Fibroblast of skin of abdomen (primary cell): ENCODE measurements around the gene PRDM7.

Source experiments
- DNase-seq: peaks from one replicate; pipeline ENCODE4 v3.0.0-alpha.2; 2013

PRDM7 gene

DNA sequence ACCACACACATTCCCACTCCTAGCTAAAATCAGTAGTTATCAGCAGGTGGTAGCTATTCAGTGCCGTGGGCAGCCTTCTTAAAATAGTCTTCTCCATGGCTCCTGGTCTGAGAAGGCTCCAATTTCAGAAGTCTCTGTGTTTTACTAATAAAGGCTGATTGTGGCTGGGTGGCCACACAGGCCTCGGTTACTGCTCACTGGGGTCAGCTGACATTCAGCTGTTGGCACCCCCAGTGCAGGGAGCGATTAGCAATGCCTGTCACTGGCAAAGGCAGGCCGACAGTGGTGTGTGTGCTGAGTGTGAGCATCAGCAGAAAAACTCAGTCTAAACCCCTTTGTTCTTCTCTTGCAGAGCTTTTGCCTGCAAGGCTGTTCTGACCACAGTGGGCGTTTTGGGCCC is 41.2 kb downstream of the PRDM7 start:
- DNase-seq: no peak

DNA sequence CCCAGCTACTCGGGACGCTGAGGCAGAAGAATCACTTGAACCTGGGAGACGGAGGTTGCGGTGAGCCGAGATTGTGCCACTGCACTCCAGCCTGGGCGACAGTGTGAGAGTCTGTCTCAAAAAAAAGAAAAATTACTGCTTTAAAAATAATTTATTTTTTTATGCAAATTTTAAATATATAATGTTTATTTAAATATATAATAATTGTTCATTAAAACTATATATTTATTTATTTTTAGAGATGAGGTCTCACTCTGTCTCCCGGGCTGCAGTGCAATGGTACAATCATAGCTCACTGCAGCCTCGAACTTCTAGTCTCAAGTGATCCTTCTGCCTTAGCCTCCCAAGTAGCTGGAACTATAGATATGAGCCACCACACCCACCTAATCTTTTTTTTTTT is 42.6 kb downstream of the PRDM7 start:
- DNase-seq: no peak

DNA sequence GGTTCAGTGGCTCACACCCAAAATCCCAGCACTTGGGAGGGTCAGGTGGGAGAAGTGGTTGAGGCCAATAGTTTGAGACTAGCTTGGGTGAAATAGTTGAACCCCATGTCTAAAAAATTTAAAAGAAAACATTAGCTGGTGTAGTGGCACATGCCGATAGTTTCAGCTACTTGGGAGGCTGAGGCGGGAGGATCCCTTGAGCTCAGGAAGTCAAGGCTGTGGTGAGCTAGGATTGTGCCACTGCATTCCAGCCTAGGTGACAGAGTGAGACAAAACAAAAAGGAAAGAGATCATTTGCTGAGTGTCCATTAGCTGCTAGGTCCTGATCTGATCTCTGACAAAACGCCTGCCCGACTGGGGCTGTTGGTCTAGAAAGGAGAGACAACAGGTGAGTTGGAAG is 43.7 kb downstream of the PRDM7 start:
- DNase-seq: no peak

DNA sequence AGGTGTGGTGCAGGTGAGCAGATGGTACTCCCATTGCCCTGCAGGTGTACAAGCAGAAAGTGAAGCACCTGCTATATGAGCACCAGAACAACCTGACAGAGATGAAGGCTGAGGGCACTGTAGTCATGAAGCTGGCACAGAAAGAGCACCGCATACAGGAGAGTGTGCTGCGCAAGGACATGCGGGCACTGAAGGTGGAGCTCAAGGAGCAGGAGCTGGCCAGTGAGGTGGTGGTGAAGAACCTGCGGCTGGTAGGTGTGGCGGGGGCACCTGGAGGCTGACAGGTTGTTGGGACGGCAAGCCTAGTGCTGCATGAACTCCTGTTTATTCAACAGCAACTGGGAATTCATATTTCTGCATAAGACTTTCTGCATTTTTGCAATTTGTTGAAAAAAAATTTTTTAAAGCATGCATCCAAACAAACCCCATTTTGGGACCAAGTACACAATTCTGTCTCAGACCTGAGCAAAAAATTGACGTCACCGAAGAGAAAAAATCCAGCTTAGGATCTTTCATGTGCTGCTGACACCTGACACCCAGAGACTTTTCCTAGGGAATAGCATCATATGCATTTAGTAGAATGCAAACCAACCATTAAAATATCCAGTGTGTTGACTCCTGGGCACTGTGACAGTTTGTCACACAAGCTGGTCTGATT is 44.3 kb downstream of the PRDM7 start:
- peak; percentile 68 for DNase-seq

GRCh38 chr16:90031931-90032673 is 45.0 kb downstream of the PRDM7 start:
- peak; percentile 51 for DNase-seq

DNA sequence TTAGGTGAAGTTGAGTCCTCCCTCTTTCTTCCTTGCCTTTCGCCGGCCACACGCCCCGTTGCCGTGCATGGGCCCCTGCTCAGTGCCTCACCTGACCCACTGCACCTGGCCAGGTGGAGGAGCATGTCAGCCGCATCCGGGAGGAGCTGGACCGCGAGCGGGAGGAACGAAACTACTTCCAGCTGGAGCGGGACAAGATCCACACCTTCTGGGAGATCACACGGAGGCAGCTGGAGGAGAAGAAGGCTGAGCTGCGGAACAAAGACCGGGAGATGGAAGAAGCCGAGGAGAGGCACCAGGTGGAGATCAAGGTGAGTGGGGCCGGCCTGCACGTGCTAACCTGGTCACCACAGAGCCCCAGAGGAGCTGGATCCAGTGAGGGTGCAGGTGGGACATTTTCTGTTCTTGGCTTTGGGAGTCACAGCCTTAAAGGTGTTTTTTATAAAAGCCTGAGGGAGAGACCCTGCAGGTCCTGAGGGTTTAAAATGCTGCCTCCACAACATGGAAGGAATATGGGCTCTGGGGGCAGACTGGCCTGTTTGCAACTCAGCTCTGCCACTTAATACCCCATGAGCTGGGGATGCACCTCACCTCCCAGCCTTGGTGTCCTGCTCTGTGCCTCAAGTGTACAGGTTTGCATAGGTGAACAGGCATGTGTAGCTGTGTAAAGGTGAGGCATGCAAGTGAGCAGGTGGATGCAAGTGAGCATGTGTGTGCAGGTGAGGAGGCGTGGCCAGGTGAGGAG is 45.8 kb downstream of the PRDM7 start:
- no peak for DNase-seq

DNA sequence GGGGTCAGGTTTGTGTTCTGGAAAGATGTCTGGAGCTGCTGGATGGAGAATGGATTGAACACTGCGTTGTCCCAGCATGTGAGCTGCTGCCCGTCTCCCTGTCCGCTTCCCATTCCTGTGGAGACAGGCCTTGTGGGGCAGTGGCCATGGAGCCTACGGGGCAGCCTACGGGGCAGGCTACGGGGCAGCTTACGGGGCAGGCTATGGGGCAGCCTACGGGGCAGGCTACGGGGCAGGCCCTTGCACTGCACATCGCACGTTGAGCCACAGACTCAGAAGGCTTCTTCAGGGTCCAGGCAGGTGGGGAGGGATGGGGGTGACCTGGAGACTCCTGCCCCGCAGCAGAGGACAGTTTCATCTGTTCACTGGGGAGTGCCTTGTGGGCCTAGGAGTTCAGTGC is 48.1 kb downstream of the PRDM7 start:
- no peak for DNase-seq

DNA sequence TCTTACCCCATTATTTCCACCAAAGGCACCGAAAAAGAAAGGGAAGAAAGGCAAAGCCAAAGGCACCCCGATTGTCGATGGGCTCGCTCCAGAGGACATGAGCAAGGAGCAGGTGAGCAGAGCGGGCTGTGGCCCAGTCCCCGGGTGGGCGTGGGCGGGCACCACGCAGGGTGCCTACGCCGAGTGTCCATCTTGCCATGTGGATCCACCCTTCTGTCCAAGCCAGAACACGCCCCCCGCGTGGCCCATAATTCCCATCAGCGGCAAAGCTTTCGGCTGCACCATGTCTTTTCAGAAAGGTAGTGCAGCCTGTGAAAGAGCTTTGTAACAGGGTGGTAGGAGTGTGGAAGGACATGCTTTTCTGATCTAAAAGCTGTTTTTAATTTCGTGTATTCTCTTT is 49.5 kb downstream of the PRDM7 start:
- no peak for DNase-seq

GRCh38 chr16:90026135-90026534 is 51.0 kb downstream of the PRDM7 start:
- DNase-seq: no peak

DNA sequence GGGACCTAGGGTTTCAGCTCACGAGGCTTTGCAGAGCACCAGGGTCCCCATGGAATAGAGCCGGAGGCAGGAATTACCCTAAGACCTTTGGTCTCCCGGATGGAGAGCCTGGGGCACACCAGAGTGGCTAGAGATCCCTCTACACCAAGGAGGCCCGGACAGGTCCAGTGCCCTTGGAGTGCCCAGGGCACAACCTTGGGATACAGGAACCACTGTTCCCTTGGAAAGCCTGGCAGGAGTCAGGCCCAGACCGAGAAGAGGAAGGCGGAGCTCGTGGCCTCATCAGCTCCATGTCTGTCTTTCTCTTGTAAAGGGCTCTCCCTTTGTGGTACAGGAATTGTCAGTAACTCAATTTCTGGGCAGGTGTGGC is 54.1 kb downstream of the PRDM7 start:
- DNase-seq: no peak

DNA sequence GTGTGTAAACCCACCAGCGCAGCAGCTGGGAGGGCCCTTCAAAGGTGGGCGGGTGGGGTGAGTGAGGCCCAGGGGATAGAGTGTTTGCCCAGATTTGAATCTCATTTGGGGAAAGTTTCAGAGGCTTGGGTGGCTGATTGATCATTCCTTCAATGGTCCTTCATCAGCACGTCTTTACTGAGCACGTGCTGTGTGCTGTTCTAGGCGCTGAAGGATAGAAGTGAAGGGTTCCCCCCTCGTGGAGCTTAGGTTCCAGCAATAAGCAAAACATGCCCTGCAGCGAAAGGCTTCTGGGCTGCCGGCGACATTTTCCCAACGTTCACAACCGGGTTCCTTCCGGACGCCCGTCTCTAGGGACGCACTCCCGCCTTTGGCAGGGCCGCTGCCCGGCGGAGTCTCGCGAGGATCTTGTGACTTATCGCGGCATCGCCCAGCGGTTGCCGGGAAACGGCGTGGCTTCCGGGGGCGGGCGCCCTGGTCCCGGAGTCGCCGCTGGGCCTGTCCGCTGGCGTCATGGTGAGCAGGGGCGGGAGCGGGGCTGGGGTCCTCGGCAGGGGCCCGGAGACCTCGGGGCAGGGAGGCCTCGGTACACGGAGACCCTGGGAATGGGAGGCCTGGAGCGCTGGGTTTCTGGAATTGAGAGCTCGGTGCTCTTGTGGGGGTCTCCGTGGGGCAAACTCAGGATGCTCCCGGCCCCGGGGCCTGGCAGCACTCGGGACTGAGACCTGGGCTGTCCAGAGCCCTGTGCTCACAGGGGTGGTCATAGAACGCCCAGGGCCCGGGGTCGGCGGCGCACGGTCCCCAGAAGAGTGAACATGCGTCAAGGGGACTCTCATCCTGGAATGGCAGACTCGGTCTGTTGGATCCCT is 54.7 kb downstream of the PRDM7 start:
- peak; percentile 87 for DNase-seq

- no peak for DNase-seq
Measured at GRCh38 chr16:90020838-90021382, 56.2 kb downstream of the PRDM7 start.

- no peak for DNase-seq
Measured at GRCh38 chr16:90020260-90020837, 56.8 kb downstream of the PRDM7 start.

DNA sequence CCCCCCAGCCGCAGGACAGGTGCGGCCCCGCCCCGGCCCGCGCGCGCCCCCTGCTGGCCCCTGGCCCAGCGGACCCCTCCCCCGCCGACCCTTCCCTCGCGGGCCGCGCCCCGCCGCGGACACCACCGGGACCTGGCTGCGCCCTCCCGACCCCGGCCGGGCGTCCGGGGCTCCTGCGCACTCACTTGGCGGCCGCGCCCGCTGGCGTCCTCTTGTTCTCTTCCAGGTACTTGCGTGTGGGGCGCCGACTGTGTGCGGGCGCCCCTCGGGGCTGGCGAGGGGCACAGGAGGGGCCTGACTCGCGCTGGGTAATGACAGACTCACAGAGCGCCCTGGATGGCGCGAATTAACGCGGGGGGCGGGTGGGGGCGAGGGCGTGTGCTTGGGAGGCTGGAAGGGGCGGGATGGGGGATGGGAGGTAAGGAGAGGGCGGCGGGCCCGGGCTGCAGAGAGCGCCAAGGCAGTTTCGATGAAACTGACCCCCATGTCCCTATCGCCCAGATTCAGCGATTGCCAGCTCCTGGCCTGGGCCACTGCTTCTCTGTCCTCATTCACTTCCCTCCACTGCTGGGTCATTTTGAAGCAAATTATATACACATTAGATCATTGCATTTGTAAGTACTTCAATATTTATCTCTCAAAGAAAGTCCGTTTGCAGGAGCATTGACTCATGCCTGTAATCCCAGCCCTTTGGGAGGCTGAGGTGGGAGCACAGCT is 57.4 kb downstream of the PRDM7 start:
- peak; percentile 68 for DNase-seq

DNA sequence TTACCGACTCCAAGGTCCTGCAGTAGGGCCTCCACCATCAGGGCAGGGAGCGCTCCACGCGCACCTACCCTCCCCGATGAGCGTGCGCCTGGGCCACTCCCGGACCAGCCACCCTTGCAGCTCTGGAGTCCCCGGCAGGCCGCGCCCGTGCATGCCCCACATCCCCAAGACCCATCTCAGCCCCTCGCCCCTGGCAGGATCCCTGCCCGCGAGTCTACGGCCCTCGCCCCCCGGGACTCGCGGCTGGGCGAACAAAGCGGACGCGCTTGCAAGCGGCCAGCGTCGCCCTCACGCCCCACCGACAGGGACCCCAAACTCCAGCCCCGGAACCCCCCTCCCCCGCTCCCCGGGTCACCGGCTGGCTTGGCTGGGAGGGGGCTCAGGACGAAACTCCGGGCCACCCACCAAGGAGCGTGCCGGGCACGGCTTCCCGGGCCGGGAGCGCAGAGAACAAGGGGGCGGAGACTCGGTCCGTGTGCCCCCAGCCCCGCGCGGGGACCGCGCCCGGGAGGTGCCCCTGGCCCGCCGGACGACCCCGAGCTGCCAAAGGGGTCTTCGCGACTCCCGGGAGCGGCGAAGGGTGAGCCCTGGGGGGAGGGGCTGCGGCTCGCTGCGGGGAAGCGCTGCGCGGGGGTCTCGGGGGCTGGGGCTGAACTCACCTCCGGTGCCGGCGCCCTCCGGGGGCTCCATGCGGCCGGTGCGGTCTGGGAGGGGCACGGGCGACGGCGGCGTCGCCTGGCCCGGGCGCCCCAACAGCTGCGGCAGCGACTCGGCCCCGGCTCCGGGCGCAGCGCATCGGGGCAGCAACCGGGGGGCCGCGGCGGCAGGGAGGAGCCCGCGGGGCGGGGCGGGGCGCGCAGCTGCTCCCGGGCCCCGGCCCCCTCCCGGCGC is 58.2 kb downstream of the PRDM7 start, which contains the start of gene DBNDD1:
Gene DBNDD1 (minus strand): TSS at position 805 of the 891 bp plus-strand sequence. CDS start 115 bp downstream, at position 690.
- no peak for DNase-seq

DNA sequence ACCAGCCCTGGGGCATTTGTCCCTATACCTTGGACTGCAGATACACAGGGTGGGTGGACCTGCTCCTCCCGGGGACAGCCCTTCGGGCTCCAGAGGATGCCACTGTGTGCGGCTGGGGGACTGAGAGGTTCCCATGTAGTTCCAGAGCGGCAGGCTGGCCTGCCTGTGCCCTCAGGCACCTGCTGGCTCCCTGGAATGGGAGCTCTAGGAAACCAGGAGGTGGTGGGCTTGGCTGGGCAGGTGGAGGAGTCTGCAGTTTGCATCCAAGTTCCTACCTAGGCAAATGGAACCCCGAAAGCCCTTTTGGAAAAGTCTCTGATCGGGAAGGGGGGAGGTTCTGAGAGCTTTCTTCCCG is 58.9 kb downstream of the PRDM7 start:
- DNase-seq: no peak

GRCh38 chr16:90016339-90016950 is 60.7 kb downstream of the PRDM7 start:
- no peak for DNase-seq

DNA sequence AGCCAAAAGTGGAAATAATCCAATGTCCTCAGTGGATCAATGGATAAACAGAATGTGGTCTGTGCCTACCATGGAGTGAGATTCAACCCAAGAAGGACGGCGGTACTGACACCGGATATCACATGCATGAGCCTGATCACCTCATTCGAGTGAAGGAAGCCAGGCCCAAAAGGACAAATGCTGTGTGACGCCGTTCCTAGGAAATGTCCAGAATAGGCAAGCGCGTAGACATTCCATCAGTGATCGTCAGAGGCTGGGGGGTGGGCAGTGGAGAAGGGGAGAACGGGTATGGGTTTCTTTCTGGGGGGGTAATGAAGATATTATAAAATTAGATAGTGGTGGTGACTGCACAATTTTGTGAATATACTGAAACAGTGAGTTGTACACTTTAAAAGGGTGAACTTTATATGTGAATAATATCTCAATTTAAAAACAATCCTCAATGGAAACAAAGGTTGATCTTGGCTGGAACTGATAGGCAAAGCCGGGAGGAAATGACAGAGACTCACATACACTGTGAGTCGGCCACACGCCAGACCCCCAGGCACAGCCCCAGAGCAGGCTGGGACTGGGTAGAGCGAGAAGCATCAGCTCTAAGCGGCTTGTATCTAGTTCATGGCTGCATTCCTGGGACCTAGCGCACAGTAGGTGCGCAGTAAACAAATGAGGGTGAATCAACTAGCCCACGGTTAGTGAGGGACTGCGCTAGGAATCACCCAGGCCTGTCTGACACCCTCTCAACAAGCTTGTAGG is 61.4 kb downstream of the PRDM7 start:
- DNase-seq: no peak
